ENCODE data around the gene RAET1G.
"Not testable (repeated sequence)": the region's sequence is repeated elsewhere in the genome, so short reads cannot be mapped to it uniquely, and the experiment has no call there.

The RAET1G gene

GRCh38 chr6:149953934-149954327 is 31.0 kb upstream of the RAET1G start:
- not testable (repeated sequence) for DNase-seq (ENCODE audit: low read depth in 4 of 4, low spot score in 1 of 4)

GRCh38 chr6:149953390-149953789 is 30.5 kb upstream of the RAET1G start:
- not testable (repeated sequence) for DNase-seq (ENCODE audit: low read depth in 4 of 4, low spot score in 1 of 4)

GRCh38 chr6:149951626-149952025 is 28.7 kb upstream of the RAET1G start:
- DNase-seq (ENCODE audit: low read depth in 4 of 4, low spot score in 1 of 4), result no peak

- no peak for DNase-seq (ENCODE audit: low read depth in 4 of 4, low spot score in 1 of 4)
Measured at GRCh38 chr6:149951096-149951495, 28.2 kb upstream of the RAET1G start.

GRCh38 chr6:149950423-149950822 is 27.5 kb upstream of the RAET1G start:
- DNase-seq (ENCODE audit: low read depth in 4 of 4, low spot score in 1 of 4), result no peak

GRCh38 chr6:149948616-149949015 is 25.7 kb upstream of the RAET1G start:
- DNase-seq (ENCODE audit: low read depth in 4 of 4, low spot score in 1 of 4), result no peak

- DNase-seq (ENCODE audit: low read depth in 4 of 4, low spot score in 1 of 4), result no peak
Measured at GRCh38 chr6:149948011-149948410, 25.1 kb upstream of the RAET1G start.

- not testable (repeated sequence) for DNase-seq (ENCODE audit: low read depth in 4 of 4, low spot score in 1 of 4)
Measured at GRCh38 chr6:149947533-149947932, 24.6 kb upstream of the RAET1G start.

GRCh38 chr6:149946631-149947030 is 23.7 kb upstream of the RAET1G start:
- not testable (repeated sequence) for DNase-seq (ENCODE audit: low read depth in 4 of 4, low spot score in 1 of 4)

- not testable (repeated sequence) for DNase-seq (ENCODE audit: low read depth in 4 of 4, low spot score in 1 of 4)
Measured at GRCh38 chr6:149945276-149945675, 22.4 kb upstream of the RAET1G start.

GRCh38 chr6:149943321-149943720 is 20.4 kb upstream of the RAET1G start:
- not testable (repeated sequence) for DNase-seq (ENCODE audit: low read depth in 4 of 4, low spot score in 1 of 4)

- DNase-seq (ENCODE audit: low read depth in 4 of 4, low spot score in 1 of 4), result no peak
Measured at GRCh38 chr6:149942461-149942829, 19.5 kb upstream of the RAET1G start.

GRCh38 chr6:149941583-149942460 is 18.9 kb upstream of the RAET1G start, which contains the start of gene ULBP2:
ULBP2 (plus strand) TSS chr6:149942014; CDS start chr6:149942073, 59 bp downstream.
- DNase-seq (ENCODE audit: low read depth in 4 of 4, low spot score in 1 of 4), result peak; percentile 56 to 80 (median 74)

GRCh38 chr6:149940672-149940982 is 17.7 kb upstream of the RAET1G start:
- no peak for DNase-seq (ENCODE audit: low read depth in 4 of 4, low spot score in 1 of 4)

GRCh38 chr6:149939909-149940671 is 17.2 kb upstream of the RAET1G start:
- no peak for DNase-seq (ENCODE audit: low read depth in 4 of 4, low spot score in 1 of 4)

- DNase-seq (ENCODE audit: low read depth in 4 of 4, low spot score in 1 of 4), result no peak
Measured at GRCh38 chr6:149939356-149939648, 16.4 kb upstream of the RAET1G start.

GRCh38 chr6:149938571-149939355 is 15.8 kb upstream of the RAET1G start:
- no peak for DNase-seq (ENCODE audit: low read depth in 4 of 4, low spot score in 1 of 4)

GRCh38 chr6:149938013-149938570 is 15.2 kb upstream of the RAET1G start:
- not testable (repeated sequence) for DNase-seq (ENCODE audit: low read depth in 4 of 4, low spot score in 1 of 4)

GRCh38 chr6:149936743-149937142 is 13.8 kb upstream of the RAET1G start:
- no peak for DNase-seq (ENCODE audit: low read depth in 4 of 4, low spot score in 1 of 4)

- no peak for DNase-seq (ENCODE audit: low read depth in 4 of 4, low spot score in 1 of 4)
Measured at GRCh38 chr6:149935668-149936067, 12.7 kb upstream of the RAET1G start.

GRCh38 chr6:149935246-149935645 is 12.3 kb upstream of the RAET1G start:
- no peak for DNase-seq (ENCODE audit: low read depth in 4 of 4, low spot score in 1 of 4)

Measured in stimulated activated CD4-positive, alpha-beta T cell treated with anti-CD3 and anti-CD28 coated beads, Interleukin-1b, Interleukin-23, amount 100 ng/mL, for 24 hours (primary cell).